Measurements from ENCODE around the gene EYA3. TPM values are rescaled to one million over a fixed set of nuclear protein-coding genes. Genes with fewer than 3 reads are reported as not detected.

EYA3 gene
- total RNA-seq, 1 experiment from 2014 or later = 29.4 TPM

DNA sequence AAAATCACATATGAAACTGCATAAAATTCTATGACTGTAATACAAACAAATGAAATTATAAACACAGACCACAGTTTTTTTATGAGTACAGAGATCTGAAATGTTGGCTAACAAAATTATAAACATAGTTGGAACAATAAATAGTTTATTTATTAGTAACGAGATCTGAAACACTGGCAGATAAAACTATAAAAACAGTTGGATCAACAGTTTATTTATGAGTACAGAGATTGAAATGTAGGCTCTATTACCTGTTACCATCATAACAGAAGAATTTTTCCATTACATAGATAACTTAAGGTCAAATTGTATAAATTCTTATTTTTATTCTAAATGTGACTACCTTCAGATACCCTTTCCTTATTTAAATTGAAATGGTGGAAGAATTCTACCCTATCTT lies 14.5 kb downstream of the EYA3 start:
- ChIA-PET POLR2A (no interaction called here), CTCF (no interaction called here)
- TF ChIP-seq NR1H2 (CRISPR knock-in tag; IDR thresholded peaks at IDR 0.05) = no peak
- no peak for TF ChIP-seq OVOL2 (CRISPR knock-in tag; IDR thresholded peaks at IDR 0.05; ENCODE audit: borderline replicate concordance)
- TF ChIP-seq NR2C2 (CRISPR knock-in tag; IDR thresholded peaks at IDR 0.05) = no peak
- TF ChIP-seq, protein P1, sequence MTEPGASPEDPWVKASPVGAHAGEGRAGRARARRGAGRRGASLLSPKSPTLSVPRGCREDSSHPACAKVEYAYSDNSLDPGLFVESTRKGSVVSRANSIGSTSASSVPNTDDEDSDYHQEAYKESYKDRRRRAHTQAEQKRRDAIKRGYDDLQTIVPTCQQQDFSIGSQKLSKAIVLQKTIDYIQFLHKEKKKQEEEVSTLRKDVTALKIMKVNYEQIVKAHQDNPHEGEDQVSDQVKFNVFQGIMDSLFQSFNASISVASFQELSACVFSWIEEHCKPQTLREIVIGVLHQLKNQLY (CRISPR knock-in tag; IDR thresholded peaks at IDR 0.05) = no peak
- no peak for TF ChIP-seq PREB (CRISPR knock-in tag; IDR thresholded peaks at IDR 0.05; ENCODE audit: borderline replicate concordance)
- no peak for TF ChIP-seq SMAD3 (CRISPR knock-in tag; IDR thresholded peaks at IDR 0.05; ENCODE audit: borderline replicate concordance)
- no peak for TF ChIP-seq JAZF1 (CRISPR knock-in tag; IDR thresholded peaks at IDR 0.05)
- TF ChIP-seq, protein P2, sequence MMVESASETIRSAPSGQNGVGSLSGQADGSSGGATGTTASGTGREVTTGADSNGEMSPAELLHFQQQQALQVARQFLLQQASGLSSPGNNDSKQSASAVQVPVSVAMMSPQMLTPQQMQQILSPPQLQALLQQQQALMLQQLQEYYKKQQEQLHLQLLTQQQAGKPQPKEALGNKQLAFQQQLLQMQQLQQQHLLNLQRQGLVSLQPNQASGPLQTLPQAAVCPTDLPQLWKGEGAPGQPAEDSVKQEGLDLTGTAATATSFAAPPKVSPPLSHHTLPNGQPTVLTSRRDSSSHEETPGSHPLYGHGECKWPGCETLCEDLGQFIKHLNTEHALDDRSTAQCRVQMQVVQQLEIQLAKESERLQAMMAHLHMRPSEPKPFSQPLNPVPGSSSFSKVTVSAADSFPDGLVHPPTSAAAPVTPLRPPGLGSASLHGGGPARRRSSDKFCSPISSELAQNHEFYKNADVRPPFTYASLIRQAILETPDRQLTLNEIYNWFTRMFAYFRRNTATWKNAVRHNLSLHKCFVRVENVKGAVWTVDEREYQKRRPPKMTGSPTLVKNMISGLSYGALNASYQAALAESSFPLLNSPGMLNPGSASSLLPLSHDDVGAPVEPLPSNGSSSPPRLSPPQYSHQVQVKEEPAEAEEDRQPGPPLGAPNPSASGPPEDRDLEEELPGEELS (CRISPR knock-in tag; IDR thresholded peaks at IDR 0.05) = no peak
- TF ChIP-seq HMGA2 (CRISPR knock-in tag; IDR thresholded peaks at IDR 0.05) = no peak
- TF ChIP-seq, protein P3, sequence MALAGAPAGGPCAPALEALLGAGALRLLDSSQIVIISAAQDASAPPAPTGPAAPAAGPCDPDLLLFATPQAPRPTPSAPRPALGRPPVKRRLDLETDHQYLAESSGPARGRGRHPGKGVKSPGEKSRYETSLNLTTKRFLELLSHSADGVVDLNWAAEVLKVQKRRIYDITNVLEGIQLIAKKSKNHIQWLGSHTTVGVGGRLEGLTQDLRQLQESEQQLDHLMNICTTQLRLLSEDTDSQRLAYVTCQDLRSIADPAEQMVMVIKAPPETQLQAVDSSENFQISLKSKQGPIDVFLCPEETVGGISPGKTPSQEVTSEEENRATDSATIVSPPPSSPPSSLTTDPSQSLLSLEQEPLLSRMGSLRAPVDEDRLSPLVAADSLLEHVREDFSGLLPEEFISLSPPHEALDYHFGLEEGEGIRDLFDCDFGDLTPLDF (CRISPR knock-in tag; IDR thresholded peaks at IDR 0.05) = no peak
- Mint-ChIP-seq H3K4me1 (no peaks in the 10 kb centered on the region), H3K27me3 (ENCODE audit: low read depth) (no peaks in the 10 kb centered on the region), H3K4me3 (no peak overlapping the region), H3K9me3 (no peaks in the 10 kb centered on the region), H3K36me3 (no peaks in the 10 kb centered on the region), H3K27ac (no peak overlapping the region)
- no peak for DNase-seq (ENCODE audit: low spot score)
- no peak for ATAC-seq

- H3K4me1 Mint-ChIP-seq = no peaks in the 10 kb centered on the region
- H3K27ac Mint-ChIP-seq = no peak overlapping the region
- DNase-seq (ENCODE audit: low spot score) = no peak
- no peaks in the 10 kb centered on the region for H3K9me3 Mint-ChIP-seq
- no peak for TF ChIP-seq EMX1 (CRISPR knock-in tag; IDR thresholded peaks at IDR 0.05)
- TF ChIP-seq ZNF263 (CRISPR knock-in tag; IDR thresholded peaks at IDR 0.05; ENCODE audit: low read depth) = no peak
- TF ChIP-seq FOXJ3 (CRISPR knock-in tag; IDR thresholded peaks at IDR 0.05; ENCODE audit: borderline replicate concordance) = no peak
- TF ChIP-seq CREM (CRISPR knock-in tag; IDR thresholded peaks at IDR 0.05) = no peak
- TF ChIP-seq MYBL2 (CRISPR knock-in tag; IDR thresholded peaks at IDR 0.05) = no peak
- TF ChIP-seq, protein P4, sequence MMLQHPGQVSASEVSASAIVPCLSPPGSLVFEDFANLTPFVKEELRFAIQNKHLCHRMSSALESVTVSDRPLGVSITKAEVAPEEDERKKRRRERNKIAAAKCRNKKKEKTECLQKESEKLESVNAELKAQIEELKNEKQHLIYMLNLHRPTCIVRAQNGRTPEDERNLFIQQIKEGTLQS (CRISPR knock-in tag; conservative IDR thresholded peaks at IDR 0.05) = no peak
- TF ChIP-seq TP53 (CRISPR knock-in tag; IDR thresholded peaks at IDR 0.05) = no peak
- H3K27me3 Mint-ChIP-seq (ENCODE audit: low read depth) = no peaks in the 10 kb centered on the region
- no peak overlapping the region for H3K4me3 Mint-ChIP-seq
- ChIA-PET CTCF (no interaction called here), POLR2A (no interaction called here)
- no peak for ATAC-seq
- H3K36me3 Mint-ChIP-seq = no peaks in the 10 kb centered on the region
Observed at GRCh38 chr1:28071813-28072212, 16.6 kb downstream of the EYA3 start.

DNA sequence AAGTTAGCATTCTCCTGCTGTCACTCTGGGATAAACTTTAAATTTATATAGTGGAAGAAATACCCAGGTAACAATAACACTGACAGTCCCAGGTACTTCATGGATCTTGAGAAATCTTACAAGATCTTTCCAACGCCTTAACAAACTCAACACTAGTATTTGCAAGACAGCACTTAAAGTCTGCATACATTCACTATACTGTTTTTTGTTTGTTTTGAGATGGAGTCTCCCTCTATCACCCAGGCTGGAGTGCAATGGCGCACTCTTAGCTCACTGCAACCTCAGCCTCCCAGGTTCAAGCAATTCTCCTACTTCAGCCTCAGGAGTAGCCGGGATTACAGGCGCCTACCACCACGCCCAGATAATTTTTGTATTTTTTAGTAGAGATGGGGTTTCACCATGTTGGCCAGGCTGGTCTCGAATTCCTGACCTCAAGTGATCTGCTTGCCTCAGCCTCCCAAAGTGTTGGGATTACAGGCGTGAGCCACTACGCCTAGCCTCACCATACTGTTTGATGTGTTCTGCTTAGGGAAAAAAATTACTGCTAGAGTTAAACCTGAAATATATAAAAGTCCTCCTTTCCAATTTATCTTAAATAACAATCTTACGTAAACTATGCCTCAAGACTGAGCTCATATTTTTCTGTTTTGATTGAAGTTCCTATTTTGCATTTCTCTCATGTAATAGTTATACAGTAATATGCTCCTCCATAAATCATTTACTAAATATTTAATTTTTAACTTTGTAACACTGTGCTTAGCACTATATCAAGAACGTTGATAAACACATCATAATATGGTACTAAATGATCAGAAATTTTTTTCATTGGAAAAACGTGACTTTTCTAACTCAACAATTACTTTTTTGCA lies 17.5 kb downstream of the EYA3 start:
- ChIA-PET POLR2A (no interaction called here), CTCF (no interaction called here)
- DNase-seq (ENCODE audit: low spot score) (no peak), ATAC-seq (no peak)
- Mint-ChIP-seq H3K36me3 (no peaks in the 10 kb centered on the region), H3K27me3 (ENCODE audit: low read depth) (no peaks in the 10 kb centered on the region), H3K9me3 (no peaks in the 10 kb centered on the region), H3K27ac (no peak overlapping the region), H3K4me3 (no peak overlapping the region), H3K4me1 (no peaks in the 10 kb centered on the region)
- no peak for TF ChIP-seq ATF2 (CRISPR knock-in tag; IDR thresholded peaks at IDR 0.05; ENCODE audit: borderline replicate concordance, low read depth)
- TF ChIP-seq, protein P3 (CRISPR knock-in tag; IDR thresholded peaks at IDR 0.05) = no peak
- no peak for TF ChIP-seq PRRX2 (CRISPR knock-in tag; IDR thresholded peaks at IDR 0.05)
- TF ChIP-seq ZNF138 (CRISPR knock-in tag; conservative IDR thresholded peaks at IDR 0.05) = no peak
- TF ChIP-seq, protein P5, sequence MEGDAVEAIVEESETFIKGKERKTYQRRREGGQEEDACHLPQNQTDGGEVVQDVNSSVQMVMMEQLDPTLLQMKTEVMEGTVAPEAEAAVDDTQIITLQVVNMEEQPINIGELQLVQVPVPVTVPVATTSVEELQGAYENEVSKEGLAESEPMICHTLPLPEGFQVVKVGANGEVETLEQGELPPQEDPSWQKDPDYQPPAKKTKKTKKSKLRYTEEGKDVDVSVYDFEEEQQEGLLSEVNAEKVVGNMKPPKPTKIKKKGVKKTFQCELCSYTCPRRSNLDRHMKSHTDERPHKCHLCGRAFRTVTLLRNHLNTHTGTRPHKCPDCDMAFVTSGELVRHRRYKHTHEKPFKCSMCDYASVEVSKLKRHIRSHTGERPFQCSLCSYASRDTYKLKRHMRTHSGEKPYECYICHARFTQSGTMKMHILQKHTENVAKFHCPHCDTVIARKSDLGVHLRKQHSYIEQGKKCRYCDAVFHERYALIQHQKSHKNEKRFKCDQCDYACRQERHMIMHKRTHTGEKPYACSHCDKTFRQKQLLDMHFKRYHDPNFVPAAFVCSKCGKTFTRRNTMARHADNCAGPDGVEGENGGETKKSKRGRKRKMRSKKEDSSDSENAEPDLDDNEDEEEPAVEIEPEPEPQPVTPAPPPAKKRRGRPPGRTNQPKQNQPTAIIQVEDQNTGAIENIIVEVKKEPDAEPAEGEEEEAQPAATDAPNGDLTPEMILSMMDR (IDR thresholded peaks at IDR 0.05) = no peak
- TF ChIP-seq JUN (CRISPR knock-in tag; IDR thresholded peaks at IDR 0.05) = no peak

All from WTC11 (cell line).